GM18870 (cell line): ENCODE measurements around the gene ZNF506.
A peak's percentile ranks its signal among the peaks of the same experiment; 100 is the strongest.
"Not testable (repeated sequence)": the region's sequence is repeated elsewhere in the genome, so short reads cannot be mapped to it uniquely, and the experiment has no call there.

Experiments used
- ATAC-seq: cut with Tn5 transposase; IDR thresholded peaks from one replicate; pipeline ENCODE4 v1.9.1; 2021; ENCODE audit warnings: moderate library complexity; ENCODE audit not compliant: unreplicated experiment

Gene ZNF506

DNA sequence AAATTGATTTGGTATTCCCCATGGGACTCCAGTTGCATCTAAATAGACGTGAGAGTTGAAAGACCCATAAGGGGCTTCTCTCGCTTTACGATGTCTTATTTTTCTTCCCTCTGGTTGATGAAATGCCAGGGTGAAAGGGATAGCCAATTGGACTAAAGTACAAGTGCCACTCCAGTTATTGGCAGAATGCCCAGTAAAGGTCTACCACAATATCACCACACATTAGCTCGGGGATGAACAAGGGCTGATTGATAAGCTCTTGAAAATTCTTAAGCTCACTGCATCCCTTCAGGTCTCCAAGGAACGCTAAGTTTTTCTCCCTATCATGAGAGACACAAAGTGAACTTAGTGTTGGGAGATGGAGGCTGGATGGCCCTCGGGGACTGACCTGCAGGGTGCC lies 39.8 kb downstream of the ZNF506 start:
- ATAC-seq: not testable (repeated sequence)

GRCh38 chr19:19778666-19779065 lies 42.9 kb downstream of the ZNF506 start:
- no peak for ATAC-seq

DNA sequence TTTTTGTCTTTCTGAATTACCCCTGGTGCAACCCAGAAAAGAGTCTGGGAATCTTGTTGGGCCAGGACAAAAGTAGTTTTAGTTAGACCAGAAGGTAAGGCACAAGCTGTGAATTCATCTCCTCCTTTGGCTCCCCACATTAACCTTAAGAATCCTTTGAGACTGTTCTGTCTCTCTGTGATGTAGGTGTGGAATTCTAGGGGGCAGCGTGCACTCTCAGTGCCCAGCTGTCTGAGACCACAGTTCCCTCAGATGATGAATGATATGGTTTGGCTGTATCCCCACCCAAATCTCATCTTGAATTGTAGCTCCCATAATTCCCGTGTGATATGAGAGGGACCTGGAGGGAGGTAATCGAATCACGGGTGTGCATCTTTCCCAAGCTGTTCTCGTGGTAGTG lies 43.9 kb downstream of the ZNF506 start:
- no peak for ATAC-seq

- peak; percentile 96 for ATAC-seq
Measured at GRCh38 chr19:19776206-19777008, 45.1 kb downstream of the ZNF506 start.

GRCh38 chr19:19775891-19776205 lies 45.7 kb downstream of the ZNF506 start:
- no peak for ATAC-seq

- ATAC-seq: no peak
Measured at GRCh38 chr19:19774354-19775033, 47.1 kb downstream of the ZNF506 start.

GRCh38 chr19:19771963-19772362 lies 49.6 kb downstream of the ZNF506 start:
- not testable (repeated sequence) for ATAC-seq

GRCh38 chr19:19769971-19770370 lies 51.6 kb downstream of the ZNF506 start:
- ATAC-seq: not testable (repeated sequence)

- ATAC-seq: no peak
Measured at GRCh38 chr19:19758164-19758563, 63.4 kb downstream of the ZNF506 start.

GRCh38 chr19:19752760-19753403 lies 68.7 kb downstream of the ZNF506 start:
- ATAC-seq: no peak

DNA sequence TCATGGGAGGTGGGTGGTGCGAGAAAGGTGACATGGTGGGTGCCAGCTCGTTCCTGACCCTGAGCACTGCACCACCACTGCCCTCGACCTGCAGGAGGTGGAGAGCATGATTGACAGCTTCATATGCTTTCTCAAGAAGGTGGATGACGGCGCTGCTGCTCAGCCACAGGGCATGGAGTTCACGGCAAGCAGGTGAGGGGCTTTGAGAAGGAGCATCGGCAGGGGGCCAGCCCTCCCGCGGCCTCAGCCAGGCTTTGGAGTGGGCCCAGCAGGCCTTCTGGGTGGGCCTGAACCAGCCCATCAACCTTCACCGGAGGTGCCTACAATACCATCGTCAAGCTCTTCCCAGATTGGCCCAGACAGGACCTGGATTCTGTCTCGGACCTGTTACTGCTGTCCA lies 69.7 kb downstream of the ZNF506 start:
- ATAC-seq: no peak

DNA sequence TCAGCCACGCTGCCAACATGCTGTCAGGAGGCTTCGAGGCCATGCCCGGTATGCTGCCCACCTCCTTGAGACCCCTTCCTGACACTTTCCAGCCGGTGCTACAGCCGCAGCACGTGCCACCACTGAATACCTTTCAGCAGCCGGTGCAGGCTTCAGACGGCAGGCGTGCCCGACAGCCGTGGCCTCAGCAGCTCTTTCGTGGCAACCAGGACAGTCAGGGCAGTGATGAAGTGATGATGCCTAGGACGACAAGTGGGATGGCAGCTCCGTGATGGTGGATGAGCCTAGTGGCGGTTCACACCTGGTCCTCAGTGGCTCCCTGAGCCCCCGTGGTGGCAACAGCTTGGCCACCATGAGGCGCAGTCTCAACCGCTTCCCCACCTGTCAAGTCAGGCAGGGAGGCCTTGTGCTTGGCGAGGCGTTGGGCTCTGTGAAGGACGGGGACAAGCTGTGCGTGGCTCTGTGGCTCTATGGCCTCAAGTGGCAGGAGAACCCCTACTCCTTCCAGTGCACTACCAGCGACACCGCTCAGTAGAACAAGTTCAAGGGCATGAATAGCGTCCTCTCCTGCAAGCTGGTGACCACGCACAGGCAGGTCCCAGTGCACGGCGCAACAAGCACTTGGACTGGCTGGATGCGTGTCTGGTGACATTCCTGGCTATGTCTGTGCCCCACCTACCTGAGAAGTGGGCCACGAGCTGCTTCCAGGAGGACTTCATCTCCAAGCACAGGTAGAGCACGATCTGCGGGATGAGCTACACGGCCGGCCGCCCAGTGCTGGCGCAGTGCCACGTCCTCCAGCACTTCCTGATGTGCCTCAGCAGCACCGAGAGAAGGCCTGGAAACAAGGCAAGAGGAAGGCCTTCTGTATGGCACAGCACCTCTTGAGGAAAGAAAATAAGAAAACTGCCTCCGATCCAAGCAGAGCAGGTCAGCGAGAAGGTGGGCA lies 70.4 kb downstream of the ZNF506 start:
- no peak for ATAC-seq

- ATAC-seq: no peak
Measured at GRCh38 chr19:19749908-19750841, 71.4 kb downstream of the ZNF506 start.

GRCh38 chr19:19749117-19749907 lies 72.2 kb downstream of the ZNF506 start:
- no peak for ATAC-seq

GRCh38 chr19:19748249-19748938 lies 73.2 kb downstream of the ZNF506 start:
- ATAC-seq: no peak

DNA sequence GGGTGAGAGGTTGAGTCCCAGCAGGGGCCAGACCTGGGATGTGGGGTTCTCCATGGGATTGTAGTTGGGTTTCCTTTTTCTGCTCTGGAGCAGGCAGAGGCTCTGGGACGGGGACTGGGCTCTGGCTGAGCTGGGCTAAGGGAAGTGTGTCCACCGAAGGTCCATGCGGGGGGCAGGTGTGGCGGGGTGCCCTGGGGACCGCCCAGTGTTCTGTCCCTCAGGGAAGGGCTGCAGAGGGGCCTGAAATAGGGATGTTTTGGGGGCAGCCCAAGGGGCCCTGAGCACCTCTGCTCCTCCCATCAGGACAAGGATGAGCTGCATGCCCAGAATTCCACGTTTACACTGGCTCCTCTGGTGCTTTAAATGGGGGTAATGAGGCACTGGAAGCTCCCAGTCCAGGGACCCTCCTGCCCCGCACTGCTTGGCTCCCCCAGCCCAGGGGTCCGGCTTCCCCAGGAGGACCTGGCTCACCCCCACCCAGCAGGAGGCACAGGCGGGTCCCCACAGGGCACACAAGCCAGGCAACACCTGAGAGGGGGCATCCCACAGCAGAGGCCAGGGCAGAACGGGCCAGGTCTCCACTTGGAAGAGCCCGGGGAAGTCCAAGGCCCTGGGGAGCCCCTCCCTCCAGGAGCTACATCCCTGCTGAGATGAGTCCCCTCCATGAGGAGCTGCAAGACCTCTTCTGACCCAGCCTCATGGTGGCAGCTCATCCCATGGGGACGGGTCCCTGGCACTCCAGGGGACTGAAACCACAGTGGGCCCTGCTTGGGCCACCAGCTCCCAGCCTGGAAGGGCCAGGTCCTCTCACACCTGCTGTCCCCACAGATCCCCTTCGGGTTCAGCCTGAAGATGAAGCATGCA lies 74.0 kb downstream of the ZNF506 start:
- no peak for ATAC-seq
